Measurements from ENCODE around the gene CHAF1B. TPM values are rescaled to one million over a fixed set of nuclear protein-coding genes. Genes with fewer than 3 reads are reported as not detected.

Gene CHAF1B
- polyA plus RNA-seq, 1 of the 3 experiments (the other 2 are of a cell fraction) = 6.8 TPM

DNA sequence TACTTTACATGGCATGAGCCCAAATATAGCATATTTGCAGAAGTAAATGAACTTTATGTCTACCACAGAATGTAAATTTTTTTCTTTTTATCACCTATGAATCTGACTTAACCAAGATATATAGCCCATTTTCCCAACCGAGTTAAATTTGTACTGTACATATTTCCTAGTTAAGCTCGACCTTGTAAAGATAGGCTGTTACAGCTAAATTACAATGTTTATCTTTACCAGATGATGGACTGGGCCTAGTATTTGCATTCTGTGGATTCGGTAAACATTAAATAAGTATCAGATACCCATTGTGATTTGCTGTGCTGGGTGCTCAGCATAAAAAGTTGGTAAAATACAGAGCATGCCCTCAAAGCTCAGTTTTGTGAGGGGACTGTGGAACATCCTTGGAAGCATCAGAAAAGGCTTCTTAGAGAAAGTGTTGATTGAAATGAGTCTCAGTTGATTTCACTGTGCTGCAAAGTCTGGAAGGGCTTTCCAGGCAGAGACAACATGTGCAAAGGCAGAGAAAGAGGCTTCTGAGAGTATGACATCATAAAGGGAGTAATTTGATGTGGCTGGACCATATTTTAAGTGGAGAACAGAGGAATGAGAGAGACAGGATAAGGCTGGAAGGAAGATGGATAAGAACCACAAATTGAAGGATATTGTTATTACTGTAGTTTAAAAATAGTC is 37.8 kb upstream of the CHAF1B start:
- DNase-seq = no peak
- TF ChIP-seq RFX5 (IDR thresholded peaks at IDR 0.05; ENCODE audit: low read length) (no peak), RXRA (IDR thresholded peaks at IDR 0.05; ENCODE audit: borderline replicate concordance, low read depth) (no peak), SMC3 (IDR thresholded peaks at IDR 0.05; ENCODE audit: low read depth, low read length) (no peak), GABPA (IDR thresholded peaks at IDR 0.05; ENCODE audit: low read depth) (no peak), YY1 (IDR thresholded peaks at IDR 0.05; ENCODE audit: low read depth) (no peak), MXI1 (IDR thresholded peaks at IDR 0.05; ENCODE audit: low read depth, low read length) (no peak), RAD21 (IDR thresholded peaks at IDR 0.05; ENCODE audit: low read length) (no peak), NRF1 (IDR thresholded peaks at IDR 0.05; ENCODE audit: low read depth, low read length) (no peak), TCF12 (IDR thresholded peaks at IDR 0.05) (no peak), FOXM1 (IDR thresholded peaks at IDR 0.05; ENCODE audit: low read depth) (no peak), CHD2 (IDR thresholded peaks at IDR 0.05; ENCODE audit: low read length, partially characterized antibody) (no peak), ELF1 (IDR thresholded peaks at IDR 0.05) (no peak), JUND (IDR thresholded peaks at IDR 0.05) (no peak)
- TF ChIP-seq, protein P1, sequence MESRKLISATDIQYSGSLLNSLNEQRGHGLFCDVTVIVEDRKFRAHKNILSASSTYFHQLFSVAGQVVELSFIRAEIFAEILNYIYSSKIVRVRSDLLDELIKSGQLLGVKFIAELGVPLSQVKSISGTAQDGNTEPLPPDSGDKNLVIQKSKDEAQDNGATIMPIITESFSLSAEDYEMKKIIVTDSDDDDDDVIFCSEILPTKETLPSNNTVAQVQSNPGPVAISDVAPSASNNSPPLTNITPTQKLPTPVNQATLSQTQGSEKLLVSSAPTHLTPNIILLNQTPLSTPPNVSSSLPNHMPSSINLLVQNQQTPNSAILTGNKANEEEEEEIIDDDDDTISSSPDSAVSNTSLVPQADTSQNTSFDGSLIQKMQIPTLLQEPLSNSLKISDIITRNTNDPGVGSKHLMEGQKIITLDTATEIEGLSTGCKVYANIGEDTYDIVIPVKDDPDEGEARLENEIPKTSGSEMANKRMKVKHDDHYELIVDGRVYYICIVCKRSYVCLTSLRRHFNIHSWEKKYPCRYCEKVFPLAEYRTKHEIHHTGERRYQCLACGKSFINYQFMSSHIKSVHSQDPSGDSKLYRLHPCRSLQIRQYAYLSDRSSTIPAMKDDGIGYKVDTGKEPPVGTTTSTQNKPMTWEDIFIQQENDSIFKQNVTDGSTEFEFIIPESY (IDR thresholded peaks at IDR 0.05; ENCODE audit: borderline replicate concordance, low read depth) = no peak
- TF ChIP-seq, protein P2, sequence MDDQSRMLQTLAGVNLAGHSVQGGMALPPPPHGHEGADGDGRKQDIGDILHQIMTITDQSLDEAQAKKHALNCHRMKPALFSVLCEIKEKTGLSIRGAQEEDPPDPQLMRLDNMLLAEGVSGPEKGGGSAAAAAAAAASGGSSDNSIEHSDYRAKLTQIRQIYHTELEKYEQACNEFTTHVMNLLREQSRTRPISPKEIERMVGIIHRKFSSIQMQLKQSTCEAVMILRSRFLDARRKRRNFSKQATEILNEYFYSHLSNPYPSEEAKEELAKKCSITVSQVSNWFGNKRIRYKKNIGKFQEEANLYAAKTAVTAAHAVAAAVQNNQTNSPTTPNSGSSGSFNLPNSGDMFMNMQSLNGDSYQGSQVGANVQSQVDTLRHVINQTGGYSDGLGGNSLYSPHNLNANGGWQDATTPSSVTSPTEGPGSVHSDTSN (IDR thresholded peaks at IDR 0.05) = no peak
- TF ChIP-seq, protein P3, sequence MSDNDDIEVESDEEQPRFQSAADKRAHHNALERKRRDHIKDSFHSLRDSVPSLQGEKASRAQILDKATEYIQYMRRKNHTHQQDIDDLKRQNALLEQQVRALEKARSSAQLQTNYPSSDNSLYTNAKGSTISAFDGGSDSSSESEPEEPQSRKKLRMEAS (IDR thresholded peaks at IDR 0.05; ENCODE audit: low read depth) = no peak
- TF ChIP-seq, protein P4, sequence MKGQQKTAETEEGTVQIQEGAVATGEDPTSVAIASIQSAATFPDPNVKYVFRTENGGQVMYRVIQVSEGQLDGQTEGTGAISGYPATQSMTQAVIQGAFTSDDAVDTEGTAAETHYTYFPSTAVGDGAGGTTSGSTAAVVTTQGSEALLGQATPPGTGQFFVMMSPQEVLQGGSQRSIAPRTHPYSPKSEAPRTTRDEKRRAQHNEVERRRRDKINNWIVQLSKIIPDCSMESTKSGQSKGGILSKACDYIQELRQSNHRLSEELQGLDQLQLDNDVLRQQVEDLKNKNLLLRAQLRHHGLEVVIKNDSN (IDR thresholded peaks at IDR 0.05; ENCODE audit: borderline replicate concordance, low read depth) = no peak
- TF ChIP-seq, protein P5, sequence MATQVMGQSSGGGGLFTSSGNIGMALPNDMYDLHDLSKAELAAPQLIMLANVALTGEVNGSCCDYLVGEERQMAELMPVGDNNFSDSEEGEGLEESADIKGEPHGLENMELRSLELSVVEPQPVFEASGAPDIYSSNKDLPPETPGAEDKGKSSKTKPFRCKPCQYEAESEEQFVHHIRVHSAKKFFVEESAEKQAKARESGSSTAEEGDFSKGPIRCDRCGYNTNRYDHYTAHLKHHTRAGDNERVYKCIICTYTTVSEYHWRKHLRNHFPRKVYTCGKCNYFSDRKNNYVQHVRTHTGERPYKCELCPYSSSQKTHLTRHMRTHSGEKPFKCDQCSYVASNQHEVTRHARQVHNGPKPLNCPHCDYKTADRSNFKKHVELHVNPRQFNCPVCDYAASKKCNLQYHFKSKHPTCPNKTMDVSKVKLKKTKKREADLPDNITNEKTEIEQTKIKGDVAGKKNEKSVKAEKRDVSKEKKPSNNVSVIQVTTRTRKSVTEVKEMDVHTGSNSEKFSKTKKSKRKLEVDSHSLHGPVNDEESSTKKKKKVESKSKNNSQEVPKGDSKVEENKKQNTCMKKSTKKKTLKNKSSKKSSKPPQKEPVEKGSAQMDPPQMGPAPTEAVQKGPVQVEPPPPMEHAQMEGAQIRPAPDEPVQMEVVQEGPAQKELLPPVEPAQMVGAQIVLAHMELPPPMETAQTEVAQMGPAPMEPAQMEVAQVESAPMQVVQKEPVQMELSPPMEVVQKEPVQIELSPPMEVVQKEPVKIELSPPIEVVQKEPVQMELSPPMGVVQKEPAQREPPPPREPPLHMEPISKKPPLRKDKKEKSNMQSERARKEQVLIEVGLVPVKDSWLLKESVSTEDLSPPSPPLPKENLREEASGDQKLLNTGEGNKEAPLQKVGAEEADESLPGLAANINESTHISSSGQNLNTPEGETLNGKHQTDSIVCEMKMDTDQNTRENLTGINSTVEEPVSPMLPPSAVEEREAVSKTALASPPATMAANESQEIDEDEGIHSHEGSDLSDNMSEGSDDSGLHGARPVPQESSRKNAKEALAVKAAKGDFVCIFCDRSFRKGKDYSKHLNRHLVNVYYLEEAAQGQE (IDR thresholded peaks at IDR 0.05; ENCODE audit: low read depth, low read length) = no peak
- peaks cover 16% of the 10 kb centered on the region; the same call in 1 of the 2 replicates for H3K79me2 ChIP-seq (ENCODE audit: insufficient read depth)
- H3K27ac ChIP-seq (ENCODE audit: low read depth in 2 of 2, low read length in 1 of 2) = peak overlapping the region in 1 of 2 experiments; percentile 53; a peak in 2 of 4 replicates
- H3K9me3 ChIP-seq = no peaks in the 10 kb centered on the region
- peaks cover 0 to 11% of the 10 kb centered on the region in 2 experiments; a peak in 1 of 4 replicates for H3K4me1 ChIP-seq (ENCODE audit: control insufficient read depth in 1 of 2, insufficient read depth in 2 of 2, low read depth in 1 of 2, low read length in 1 of 2)
- no peak overlapping the region for H2AFZ ChIP-seq (ENCODE audit: low read depth)
- H3K36me3 ChIP-seq (replicated peaks in 1 of 2; ENCODE audit: control insufficient read depth in 1 of 2, insufficient read depth in 2 of 2, low read length in 1 of 2) = peaks cover 37 to 65% of the 10 kb centered on the region in 2 experiments
- ChIA-PET CTCF (interaction anchor here (0.7 to 2.1 kb wide), 2 partner anchors 17 to 205 kb away, joined by 3 to 4 read pairs; no protein-coding TSS in a partner anchor), POLR2A (no interaction called here)
- H3K4me2 ChIP-seq = no peak overlapping the region
- no peak overlapping the region for H3K4me3 ChIP-seq (ENCODE audit: low read depth in 2 of 2, low read length in 1 of 2)
- no peaks in the 10 kb centered on the region for H3K27me3 ChIP-seq (ENCODE audit: insufficient read depth)
- H4K20me1 ChIP-seq (ENCODE audit: insufficient read depth) = no peaks in the 10 kb centered on the region
- WGBS (ENCODE audit: low lambda C conversion rate) = 83% methylated on average over 3 of the region's 3 CpGs
- H3F3A ChIP-seq (replicated peaks; ENCODE audit: insufficient read depth) = peaks cover 27% of the 10 kb centered on the region
- no peak overlapping the region for H3K9ac ChIP-seq
- no peaks in the 10 kb centered on the region for H3K9me2 ChIP-seq

Measured in SK-N-SH (cell line).